ENCODE data around the gene PLA2G5. TPM values are rescaled to one million over a fixed set of nuclear protein-coding genes. Genes with fewer than 3 reads are reported as not detected.

The PLA2G5 gene
- total and polyA plus RNA-seq, 2 of the 8 experiments (the other 6 are each of a cell fraction or from before 2014, with no cell fraction given): 0.05 TPM; not detected in 1

DNA sequence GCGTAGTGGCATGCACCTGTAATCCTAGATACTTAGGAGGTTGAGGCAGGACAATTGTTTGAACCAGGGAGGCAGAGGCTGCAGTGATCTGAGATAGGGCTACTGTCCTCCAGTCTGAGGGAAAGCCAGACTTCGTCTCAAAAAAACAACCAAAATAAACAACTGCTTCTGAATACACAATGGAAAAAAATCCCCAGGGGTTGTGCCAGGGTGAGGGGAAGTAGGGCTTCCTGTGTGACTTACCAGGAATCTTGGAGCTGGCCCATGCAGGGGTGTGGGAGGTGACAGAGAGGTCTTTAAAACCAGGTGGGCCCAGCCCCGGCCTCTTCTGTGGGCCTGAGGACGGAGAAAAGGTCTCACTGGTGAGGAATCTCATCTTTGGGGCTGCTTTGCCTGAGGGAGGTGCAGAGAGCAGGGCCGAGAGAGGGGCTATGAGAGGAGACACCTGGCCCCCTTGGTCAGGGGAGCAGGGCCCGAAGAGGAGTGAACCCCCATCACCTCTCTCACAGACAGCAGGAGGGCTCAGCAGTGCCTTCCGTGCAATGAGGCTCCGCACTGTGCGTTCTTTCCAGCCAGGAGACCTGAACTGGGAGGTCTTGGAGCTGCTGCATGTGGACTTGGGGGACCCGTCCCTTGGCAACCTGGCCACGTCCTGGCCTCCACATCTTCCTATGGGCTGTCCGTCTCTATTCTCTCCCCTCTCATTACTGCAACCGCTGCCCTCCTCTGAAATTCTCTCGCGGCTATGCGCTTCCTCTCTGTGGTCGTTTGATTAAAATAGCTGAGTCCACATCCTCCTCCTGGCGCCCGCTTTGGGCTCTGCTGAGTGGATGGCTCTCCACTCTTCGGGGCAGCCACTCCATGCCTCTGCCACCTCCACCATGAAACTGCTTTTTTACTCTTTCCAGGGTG lies 10.7 kb downstream of the PLA2G5 start (continued):
- TF ChIP-seq, protein P1, sequence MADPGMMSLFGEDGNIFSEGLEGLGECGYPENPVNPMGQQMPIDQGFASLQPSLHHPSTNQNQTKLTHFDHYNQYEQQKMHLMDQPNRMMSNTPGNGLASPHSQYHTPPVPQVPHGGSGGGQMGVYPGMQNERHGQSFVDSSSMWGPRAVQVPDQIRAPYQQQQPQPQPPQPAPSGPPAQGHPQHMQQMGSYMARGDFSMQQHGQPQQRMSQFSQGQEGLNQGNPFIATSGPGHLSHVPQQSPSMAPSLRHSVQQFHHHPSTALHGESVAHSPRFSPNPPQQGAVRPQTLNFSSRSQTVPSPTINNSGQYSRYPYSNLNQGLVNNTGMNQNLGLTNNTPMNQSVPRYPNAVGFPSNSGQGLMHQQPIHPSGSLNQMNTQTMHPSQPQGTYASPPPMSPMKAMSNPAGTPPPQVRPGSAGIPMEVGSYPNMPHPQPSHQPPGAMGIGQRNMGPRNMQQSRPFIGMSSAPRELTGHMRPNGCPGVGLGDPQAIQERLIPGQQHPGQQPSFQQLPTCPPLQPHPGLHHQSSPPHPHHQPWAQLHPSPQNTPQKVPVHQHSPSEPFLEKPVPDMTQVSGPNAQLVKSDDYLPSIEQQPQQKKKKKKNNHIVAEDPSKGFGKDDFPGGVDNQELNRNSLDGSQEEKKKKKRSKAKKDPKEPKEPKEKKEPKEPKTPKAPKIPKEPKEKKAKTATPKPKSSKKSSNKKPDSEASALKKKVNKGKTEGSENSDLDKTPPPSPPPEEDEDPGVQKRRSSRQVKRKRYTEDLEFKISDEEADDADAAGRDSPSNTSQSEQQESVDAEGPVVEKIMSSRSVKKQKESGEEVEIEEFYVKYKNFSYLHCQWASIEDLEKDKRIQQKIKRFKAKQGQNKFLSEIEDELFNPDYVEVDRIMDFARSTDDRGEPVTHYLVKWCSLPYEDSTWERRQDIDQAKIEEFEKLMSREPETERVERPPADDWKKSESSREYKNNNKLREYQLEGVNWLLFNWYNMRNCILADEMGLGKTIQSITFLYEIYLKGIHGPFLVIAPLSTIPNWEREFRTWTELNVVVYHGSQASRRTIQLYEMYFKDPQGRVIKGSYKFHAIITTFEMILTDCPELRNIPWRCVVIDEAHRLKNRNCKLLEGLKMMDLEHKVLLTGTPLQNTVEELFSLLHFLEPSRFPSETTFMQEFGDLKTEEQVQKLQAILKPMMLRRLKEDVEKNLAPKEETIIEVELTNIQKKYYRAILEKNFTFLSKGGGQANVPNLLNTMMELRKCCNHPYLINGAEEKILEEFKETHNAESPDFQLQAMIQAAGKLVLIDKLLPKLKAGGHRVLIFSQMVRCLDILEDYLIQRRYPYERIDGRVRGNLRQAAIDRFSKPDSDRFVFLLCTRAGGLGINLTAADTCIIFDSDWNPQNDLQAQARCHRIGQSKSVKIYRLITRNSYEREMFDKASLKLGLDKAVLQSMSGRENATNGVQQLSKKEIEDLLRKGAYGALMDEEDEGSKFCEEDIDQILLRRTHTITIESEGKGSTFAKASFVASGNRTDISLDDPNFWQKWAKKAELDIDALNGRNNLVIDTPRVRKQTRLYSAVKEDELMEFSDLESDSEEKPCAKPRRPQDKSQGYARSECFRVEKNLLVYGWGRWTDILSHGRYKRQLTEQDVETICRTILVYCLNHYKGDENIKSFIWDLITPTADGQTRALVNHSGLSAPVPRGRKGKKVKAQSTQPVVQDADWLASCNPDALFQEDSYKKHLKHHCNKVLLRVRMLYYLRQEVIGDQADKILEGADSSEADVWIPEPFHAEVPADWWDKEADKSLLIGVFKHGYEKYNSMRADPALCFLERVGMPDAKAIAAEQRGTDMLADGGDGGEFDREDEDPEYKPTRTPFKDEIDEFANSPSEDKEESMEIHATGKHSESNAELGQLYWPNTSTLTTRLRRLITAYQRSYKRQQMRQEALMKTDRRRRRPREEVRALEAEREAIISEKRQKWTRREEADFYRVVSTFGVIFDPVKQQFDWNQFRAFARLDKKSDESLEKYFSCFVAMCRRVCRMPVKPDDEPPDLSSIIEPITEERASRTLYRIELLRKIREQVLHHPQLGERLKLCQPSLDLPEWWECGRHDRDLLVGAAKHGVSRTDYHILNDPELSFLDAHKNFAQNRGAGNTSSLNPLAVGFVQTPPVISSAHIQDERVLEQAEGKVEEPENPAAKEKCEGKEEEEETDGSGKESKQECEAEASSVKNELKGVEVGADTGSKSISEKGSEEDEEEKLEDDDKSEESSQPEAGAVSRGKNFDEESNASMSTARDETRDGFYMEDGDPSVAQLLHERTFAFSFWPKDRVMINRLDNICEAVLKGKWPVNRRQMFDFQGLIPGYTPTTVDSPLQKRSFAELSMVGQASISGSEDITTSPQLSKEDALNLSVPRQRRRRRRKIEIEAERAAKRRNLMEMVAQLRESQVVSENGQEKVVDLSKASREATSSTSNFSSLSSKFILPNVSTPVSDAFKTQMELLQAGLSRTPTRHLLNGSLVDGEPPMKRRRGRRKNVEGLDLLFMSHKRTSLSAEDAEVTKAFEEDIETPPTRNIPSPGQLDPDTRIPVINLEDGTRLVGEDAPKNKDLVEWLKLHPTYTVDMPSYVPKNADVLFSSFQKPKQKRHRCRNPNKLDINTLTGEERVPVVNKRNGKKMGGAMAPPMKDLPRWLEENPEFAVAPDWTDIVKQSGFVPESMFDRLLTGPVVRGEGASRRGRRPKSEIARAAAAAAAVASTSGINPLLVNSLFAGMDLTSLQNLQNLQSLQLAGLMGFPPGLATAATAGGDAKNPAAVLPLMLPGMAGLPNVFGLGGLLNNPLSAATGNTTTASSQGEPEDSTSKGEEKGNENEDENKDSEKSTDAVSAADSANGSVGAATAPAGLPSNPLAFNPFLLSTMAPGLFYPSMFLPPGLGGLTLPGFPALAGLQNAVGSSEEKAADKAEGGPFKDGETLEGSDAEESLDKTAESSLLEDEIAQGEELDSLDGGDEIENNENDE (IDR thresholded peaks at IDR 0.05; ENCODE audit: insufficient replicate concordance, low read length): no peak
- TF ChIP-seq EGR1 (IDR thresholded peaks at IDR 0.05; ENCODE audit: borderline replicate concordance, low read depth, low read length): no peak
- TF ChIP-seq TBP (IDR thresholded peaks at IDR 0.05; ENCODE audit: low read depth, low read length): no peak
- no peak for TF ChIP-seq KDM4A (IDR thresholded peaks at IDR 0.05; ENCODE audit: low read depth, low read length, severe bottlenecking)
- no peak for TF ChIP-seq KDM1A (IDR thresholded peaks at IDR 0.05; ENCODE audit: borderline replicate concordance, low read length)
- TF ChIP-seq JUN (IDR thresholded peaks at IDR 0.05; ENCODE audit: low read depth, low read length): no peak
- no peak for TF ChIP-seq CREB1 (IDR thresholded peaks at IDR 0.05)
- TF ChIP-seq GTF2F1 (IDR thresholded peaks at IDR 0.05; ENCODE audit: borderline replicate concordance, low read depth, low read length): no peak
- no peak for TF ChIP-seq GABPA (IDR thresholded peaks at IDR 0.05; ENCODE audit: borderline replicate concordance, insufficient read depth, low read length)
- TF ChIP-seq CBX5 (IDR thresholded peaks at IDR 0.05; ENCODE audit: low read depth, low read length): no peak
